ENCODE data around the gene PRKX.
"Not testable (repeated sequence)": the region's sequence is repeated elsewhere in the genome, so short reads cannot be mapped to it uniquely, and the experiment has no call there.

The PRKX gene

GRCh38 chrX:3711331-3711917, 2.0 kb downstream of the PRKX start:
- DNase-seq (ENCODE audit: low spot score) = no peak

GRCh38 chrX:3707673-3708274, 5.7 kb downstream of the PRKX start:
- DNase-seq (ENCODE audit: low spot score) = not testable (repeated sequence)

DNA sequence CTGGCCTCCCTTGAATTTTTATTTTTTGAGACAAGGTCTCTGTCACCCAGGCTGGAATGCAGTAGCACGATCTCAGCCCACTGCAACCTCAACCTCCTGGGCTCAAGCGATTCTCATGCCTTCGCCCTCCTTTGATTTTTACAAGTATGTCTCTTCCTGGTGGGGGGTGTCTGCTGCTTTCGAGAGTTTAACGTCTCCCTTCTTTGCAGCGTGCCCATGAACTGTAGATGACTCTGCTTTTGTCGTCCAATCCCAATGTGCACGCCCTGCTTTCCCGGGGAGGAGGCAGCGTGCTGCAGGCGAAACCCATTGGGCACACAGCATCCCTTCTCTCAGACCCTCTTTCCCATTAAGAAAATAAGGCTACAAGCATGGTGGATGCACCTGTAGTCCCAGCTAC, 7.0 kb downstream of the PRKX start:
- DNase-seq (ENCODE audit: low spot score) = no peak

DNA sequence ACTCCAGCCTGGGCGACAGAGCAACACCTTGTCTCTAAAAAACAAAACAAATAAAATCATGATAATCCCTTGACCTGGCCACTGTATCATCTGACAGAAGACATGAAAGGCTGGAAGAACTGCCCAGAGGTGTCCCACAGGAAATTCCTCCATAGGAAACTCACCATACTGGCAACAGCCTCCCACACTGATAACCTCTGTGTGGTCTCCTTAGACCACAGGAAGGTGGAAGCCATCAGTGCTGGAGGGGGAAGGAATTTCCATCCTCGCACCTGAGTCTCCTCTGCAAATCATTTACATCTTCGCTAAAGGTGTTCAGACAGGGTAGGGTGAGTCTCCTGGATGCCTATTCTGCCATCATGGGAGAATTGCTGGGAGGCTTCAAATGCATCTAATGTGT, 10.2 kb downstream of the PRKX start:
- not testable (repeated sequence) for DNase-seq (ENCODE audit: low spot score)

DNA sequence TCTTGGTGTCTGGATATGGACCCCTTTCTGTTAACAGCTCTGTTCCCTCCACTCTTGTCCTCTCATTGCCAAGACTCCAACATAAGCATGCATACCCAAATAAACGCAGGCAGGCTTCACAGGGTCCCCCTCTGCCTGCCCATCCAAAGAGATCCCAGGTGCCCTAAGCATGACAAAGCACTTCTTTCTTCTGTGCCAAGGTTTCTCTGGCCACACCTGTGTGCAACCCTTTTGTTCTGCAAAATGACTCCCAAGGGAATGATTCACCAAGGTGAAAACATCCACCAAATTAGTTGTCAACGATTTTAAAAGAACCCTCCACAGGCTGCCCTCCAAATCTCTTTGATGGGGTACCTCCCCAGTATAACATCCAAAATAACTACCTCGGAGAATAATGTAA, 11.4 kb downstream of the PRKX start:
- not testable (repeated sequence) for DNase-seq (ENCODE audit: low spot score)

- not testable (repeated sequence) for DNase-seq (ENCODE audit: low spot score)
Measured at GRCh38 chrX:3701445-3701928, 12.0 kb downstream of the PRKX start.

- no peak for DNase-seq (ENCODE audit: low spot score)
Measured at GRCh38 chrX:3699821-3700381, 13.5 kb downstream of the PRKX start.

GRCh38 chrX:3697701-3698279, 15.7 kb downstream of the PRKX start:
- DNase-seq (ENCODE audit: low spot score) = no peak

DNA sequence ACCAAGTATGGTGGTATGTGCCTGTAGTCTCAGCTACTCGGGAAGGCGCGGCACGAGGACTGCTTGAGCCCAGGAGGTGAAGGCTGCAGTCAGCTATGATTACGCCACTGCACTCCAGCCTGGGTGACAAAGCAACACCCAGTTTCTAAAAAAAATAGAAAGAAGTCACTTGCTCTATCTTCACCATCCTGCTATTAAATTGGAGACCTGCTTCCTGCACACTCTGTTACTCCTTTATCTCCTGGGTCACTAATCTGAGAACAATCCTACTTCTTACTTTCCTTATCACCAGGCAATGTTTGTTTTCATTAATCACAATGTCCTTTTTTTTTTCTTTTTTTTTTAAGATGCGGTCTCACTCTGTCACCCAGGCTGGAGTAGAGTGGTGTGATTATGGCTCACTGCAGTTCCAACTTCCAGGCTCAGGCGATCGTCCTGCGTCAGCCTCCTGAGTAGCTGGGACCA, 16.2 kb downstream of the PRKX start:
- no peak for DNase-seq (ENCODE audit: low spot score)

DNA sequence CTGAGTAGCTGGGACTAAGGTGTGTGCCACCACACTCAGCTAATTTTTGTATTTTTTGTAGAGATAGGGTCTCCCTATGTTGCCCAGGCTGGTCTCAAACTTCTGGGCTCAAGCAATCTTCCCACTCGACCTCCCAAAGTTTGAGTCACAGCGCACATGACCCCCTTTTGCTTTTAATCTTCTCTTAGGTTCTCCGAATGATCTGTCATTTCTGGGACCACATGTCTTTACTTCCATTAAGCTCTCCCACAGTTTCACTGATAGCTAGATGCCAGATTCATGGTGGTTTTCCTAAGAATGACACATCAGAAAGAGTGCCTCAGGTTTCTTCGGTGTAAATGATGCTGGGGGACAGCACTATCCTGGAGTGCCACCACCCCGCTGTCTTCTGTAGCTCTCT, 17.9 kb downstream of the PRKX start:
- DNase-seq (ENCODE audit: low spot score) = no peak

DNA sequence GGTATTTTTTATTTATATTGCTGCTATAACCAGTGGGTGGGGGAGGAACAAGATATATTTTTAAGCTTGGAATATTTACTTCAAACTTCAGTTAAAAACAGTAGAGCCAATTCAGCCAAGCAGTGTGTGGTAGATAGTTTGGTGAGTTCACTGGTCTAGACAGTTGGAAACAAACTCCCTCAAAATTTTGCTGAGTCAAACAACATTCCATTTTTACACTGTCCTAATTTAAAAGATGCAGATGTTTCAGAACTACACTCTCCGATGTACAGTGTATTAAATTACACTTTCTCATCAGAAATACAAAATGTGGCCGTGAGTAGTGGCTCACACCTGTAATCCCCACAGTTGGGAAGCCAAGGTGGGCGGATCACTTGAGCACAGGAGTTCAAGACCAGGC, 23.3 kb downstream of the PRKX start:
- no peak for DNase-seq (ENCODE audit: low spot score)

DNA sequence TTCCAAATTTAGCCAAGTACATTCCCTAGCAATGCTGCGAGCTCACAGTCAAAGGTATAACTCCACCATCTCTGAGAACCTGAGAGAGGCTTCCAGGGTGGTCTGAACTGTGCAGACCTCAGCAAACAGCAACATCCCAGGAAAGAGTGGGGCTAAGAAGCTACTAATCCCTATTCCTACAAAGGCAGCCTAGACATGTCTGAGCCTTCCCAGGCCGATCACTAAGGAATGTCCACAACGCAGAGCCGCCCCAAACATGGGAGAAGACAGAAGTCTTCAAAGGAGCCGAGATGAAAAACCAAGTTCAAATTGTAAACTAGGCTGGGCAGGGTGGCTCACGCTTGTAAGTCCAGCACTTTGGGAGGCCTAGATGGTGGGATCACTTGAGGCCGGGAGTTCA, 30.2 kb downstream of the PRKX start:
- not testable (repeated sequence) for DNase-seq (ENCODE audit: low spot score)

DNA sequence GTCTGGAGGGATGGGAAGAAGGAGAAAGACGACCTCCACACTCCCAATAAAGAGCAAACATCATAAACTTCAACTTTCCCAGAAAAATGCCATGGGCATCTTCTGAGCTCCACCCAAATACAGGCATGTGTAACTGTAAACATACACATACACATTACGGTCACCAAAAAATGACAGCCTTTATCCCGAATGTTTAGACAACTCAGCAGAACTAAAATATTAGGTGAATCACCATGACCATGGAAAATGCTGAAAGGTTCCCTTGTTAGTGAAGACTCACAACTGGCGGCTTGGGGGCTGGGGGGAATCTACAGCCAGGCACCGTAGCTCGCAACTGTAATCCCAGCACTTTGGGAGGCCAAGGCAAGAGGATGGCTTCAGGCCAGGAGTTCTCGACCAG, 33.0 kb downstream of the PRKX start:
- no peak for DNase-seq (ENCODE audit: low spot score)

- DNase-seq (ENCODE audit: low spot score) = no peak
Measured at GRCh38 chrX:3679669-3680068, 33.8 kb downstream of the PRKX start.

DNA sequence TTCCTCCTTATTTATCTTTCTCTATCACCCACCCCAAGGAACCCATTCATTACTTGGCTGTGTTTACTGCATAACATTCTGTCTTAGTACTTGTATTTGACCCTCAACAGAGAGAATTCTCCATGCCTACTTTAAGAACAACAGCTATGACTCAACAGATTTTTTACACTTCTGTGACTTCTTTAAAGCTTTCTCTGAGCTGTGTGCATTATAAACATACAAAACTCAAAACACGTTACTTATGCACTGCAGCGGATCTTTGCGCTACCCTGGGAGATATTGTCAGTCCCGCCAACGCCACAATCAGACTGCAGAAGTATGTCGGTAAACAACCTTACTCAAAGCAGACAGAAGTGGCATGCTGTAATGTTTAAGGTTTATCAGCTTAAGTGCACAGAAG, 35.1 kb downstream of the PRKX start:
- no peak for DNase-seq (ENCODE audit: low spot score)

GRCh38 chrX:3674881-3675280, 38.6 kb downstream of the PRKX start:
- DNase-seq (ENCODE audit: low spot score) = no peak

- no peak for DNase-seq (ENCODE audit: low spot score)
Measured at GRCh38 chrX:3669841-3670475, 43.5 kb downstream of the PRKX start.

DNA sequence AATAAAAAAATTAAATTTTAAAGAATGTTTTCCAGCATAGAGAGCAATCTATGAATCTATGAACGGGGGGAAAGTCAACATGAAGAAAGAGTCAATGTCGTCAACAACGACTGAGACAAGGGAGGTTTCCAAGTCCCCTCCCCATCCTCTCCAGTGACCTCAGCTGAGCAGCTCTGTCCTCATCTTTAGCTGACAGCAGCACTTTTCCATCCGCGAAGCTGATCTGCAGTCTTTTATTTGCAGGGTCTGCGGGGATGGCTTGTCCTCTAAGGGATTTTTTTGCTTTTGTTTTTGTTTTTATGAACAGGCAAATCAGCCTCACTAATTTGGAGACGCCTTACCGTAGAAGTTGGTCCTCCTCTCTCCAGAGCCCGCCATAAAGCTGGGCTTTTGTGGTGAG, 46.5 kb downstream of the PRKX start:
- no peak for DNase-seq (ENCODE audit: low spot score)

DNA sequence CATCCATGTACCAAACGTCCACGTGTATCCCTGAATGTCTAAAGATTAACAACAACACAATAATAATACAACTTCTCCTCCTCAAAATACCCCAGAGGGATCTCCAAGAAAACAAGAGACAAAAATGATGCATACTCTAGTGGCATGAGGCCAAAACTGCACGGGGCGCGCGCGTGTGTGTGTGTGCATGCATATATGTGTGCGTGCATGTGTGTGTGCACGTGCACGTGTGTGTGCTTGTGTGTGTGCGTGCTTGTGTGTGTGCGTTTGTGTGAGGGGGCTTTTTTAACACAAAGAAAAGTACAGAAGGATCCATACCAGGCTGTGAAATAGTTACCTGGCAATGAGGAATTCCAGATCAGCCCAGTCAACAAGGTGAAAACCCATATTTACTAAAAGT, 48.5 kb downstream of the PRKX start:
- DNase-seq (ENCODE audit: low spot score) = no peak

DNA sequence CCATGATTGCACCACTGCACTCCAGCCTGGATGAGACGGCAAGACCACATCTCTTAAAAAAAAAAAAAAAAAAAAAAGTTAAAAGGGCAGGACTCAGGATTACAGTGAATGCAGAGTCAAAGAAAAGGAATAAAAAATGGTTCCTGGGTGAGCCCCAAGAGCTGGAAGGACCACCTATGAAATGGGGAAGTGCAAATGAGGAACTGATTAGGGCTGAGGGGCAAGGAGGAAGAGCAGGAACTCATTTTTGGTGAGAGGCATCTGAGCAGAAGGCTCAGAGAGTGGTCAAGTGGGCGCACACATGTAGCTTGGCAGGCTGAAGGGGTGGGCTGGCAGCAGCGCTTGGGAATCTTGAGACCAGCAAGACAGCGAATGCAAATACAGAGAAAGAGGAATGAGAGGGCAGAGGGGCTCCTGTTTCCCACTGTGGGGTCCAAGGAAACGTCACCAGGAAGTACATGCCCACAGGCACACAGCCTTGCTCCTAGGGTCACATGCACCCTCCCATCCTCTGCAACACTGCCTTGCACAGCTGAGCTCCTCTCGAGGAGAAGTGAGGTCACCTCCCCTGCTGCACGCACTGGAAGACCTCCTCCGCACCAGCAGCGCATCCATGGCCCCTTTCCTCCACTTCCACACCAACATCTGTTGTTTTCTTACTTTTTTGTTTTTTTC, 49.7 kb downstream of the PRKX start:
- DNase-seq (ENCODE audit: low spot score) = not testable (repeated sequence)

DNA sequence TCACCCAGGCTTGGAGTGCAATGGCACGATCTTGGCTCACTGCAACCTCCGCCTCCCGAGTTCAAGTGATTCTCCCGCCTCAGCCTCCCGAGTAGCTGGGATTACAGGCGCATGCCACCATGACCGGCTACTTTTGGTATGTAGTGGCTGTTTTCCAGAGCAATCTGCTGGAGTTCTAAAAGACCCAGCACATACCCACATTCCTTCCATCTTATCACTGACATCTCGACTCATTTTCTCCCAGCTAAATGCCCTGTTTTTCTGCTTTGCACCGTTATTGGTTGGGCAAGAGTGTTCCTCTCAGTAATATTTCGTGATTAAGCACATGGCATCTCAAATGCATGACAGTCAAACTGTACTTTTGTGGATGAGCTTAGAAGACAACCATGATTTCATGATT, 53.7 kb downstream of the PRKX start:
- no peak for DNase-seq (ENCODE audit: low spot score)

GRCh38 chrX:3655181-3655580, 58.3 kb downstream of the PRKX start:
- no peak for DNase-seq (ENCODE audit: low spot score)
